ENCODE measurements around the gene ABI3.

The ABI3 gene

DNA sequence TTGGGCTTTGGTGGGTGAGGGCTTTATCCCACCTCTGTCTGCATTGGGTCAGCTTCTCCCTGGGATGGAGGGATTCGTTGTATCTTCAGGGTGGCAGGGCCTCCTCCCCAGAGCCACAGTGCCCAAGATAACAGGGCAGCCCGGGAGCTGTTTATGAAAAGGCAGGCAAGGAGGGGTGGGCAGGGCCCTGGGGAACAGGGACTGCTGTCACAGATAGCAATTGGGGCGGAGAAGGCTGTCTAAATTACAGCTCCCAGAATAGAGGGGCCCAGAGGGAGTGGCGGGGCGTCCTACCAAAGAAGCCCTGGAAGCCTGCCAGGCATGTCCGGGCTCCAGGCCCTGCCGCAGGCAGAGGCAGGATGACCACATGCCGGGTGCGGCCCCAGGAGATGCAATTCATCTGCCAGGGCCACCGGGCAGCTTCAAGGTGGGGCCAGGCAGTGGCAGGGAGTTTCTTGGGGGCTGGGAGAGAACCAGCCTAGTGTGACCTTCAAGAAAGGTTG, 38.8 kb downstream of the ABI3 start:
- no peak overlapping the region for H3K4me3 ChIP-seq (ENCODE audit: low read depth, low read length)
- in situ Hi-C loops (cut with HindIII; ENCODE audit: low pct_ligation_motif_present, low sequenced_read_pairs), result no loop called here
- no peak for DNase-seq
- H3K27me3 ChIP-seq (replicated peaks), result no peaks in the 10 kb centered on the region
- H3K36me3 ChIP-seq (replicated peaks), result no peaks in the 10 kb centered on the region
- TF ChIP-seq, protein P1, sequence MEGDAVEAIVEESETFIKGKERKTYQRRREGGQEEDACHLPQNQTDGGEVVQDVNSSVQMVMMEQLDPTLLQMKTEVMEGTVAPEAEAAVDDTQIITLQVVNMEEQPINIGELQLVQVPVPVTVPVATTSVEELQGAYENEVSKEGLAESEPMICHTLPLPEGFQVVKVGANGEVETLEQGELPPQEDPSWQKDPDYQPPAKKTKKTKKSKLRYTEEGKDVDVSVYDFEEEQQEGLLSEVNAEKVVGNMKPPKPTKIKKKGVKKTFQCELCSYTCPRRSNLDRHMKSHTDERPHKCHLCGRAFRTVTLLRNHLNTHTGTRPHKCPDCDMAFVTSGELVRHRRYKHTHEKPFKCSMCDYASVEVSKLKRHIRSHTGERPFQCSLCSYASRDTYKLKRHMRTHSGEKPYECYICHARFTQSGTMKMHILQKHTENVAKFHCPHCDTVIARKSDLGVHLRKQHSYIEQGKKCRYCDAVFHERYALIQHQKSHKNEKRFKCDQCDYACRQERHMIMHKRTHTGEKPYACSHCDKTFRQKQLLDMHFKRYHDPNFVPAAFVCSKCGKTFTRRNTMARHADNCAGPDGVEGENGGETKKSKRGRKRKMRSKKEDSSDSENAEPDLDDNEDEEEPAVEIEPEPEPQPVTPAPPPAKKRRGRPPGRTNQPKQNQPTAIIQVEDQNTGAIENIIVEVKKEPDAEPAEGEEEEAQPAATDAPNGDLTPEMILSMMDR (IDR thresholded peaks at IDR 0.05; ENCODE audit: low read depth, low read length, missing control alignments), result no peak
- H3K27ac ChIP-seq, result no peak overlapping the region

DNA sequence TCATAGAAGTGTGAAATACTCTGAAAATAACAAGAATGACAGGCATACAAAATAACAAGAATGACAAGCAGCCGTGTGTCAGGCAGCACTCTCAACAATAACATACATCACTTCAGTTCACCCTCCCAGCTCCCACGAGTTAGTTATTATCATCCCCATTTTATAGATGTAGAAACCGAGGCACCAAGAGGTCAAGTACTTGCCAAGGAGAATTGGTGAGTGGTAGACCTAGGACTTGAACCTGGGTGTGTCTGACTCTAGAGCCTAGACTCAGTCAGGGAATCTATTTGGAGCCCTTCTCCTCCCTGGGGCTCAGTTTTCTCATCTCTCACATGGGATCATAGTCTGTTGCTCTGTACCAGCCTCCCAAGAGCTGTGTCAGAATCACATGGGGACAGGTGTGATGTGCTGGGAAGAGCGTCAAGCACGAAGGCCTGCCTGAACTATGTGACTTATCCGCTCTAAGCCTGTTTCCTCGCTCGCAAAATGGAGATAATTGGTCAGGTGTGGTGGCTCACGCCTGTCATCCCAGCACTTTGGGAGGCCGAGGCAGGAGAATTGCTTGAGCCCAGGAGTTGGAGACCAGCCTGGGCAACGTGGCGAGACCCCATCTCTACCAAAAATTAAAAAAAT, 39.5 kb downstream of the ABI3 start:
- in situ Hi-C loops (cut with HindIII; ENCODE audit: low pct_ligation_motif_present, low sequenced_read_pairs), result no loop called here
- Histone ChIP-seq H3K27me3 (replicated peaks) (no peaks in the 10 kb centered on the region), H3K27ac (no peak overlapping the region), H3K36me3 (replicated peaks) (no peaks in the 10 kb centered on the region), H3K4me3 (ENCODE audit: low read depth, low read length) (no peak overlapping the region)
- TF ChIP-seq, protein P1 (IDR thresholded peaks at IDR 0.05; ENCODE audit: low read depth, low read length, missing control alignments), result no peak
- no peak for DNase-seq

DNA sequence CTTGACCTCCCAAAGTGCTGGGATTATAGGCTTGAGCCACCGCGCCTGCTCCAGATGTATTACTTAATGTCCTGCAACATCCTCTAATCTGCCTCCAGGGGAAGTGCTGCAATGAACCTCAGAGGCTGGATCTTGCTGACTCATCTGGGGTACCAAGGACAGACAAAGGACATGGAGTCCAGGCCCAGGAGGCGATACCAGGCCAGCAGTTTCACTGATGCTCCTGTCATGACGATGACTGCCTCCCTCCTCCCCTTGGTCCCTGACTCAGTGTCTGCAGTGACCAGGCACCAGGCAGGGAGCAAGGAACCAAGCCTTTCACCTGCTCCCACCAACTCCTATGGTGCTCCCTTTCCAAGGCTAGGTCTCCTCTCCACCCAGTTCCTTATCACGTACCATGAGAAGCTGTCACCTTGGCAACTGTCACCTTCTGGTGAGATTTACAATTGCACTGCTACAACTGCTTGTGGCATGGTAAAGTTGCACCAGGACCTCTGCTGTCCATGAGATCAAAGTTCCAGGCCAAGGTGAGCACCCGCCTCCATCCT, 41.7 kb downstream of the ABI3 start:
- H3K4me3 ChIP-seq (ENCODE audit: low read depth, low read length), result no peak overlapping the region
- no peaks in the 10 kb centered on the region for H3K27me3 ChIP-seq (replicated peaks)
- H3K27ac ChIP-seq, result no peak overlapping the region
- H3K36me3 ChIP-seq (replicated peaks), result no peaks in the 10 kb centered on the region
- in situ Hi-C loops (cut with HindIII; ENCODE audit: low pct_ligation_motif_present, low sequenced_read_pairs), result no loop called here
- TF ChIP-seq, protein P1 (IDR thresholded peaks at IDR 0.05; ENCODE audit: low read depth, low read length, missing control alignments), result no peak
- peak; percentile 7 for DNase-seq

DNA sequence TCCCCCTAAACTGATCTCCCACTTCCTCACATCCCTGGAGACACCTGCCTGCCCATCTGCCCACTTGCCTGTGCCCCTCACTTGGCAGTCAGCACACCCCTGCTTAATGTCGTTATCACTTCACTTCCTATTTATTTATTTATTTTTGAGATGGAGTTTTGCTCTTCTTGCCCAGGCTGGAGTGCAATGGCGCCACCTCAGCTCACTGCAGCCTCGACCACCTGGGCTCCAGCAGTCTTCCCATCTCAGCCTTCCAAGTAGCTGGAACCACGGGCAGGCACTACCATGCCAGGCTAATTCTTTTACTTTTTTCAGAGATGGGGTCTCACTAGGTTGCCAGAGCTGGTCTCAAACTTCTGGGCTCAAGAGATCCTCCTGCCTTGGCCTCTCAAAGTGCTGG, 43.6 kb downstream of the ABI3 start:
- no peaks in the 10 kb centered on the region for H3K36me3 ChIP-seq (replicated peaks)
- in situ Hi-C loops (cut with HindIII; ENCODE audit: low pct_ligation_motif_present, low sequenced_read_pairs), result no loop called here
- TF ChIP-seq, protein P1 (IDR thresholded peaks at IDR 0.05; ENCODE audit: low read depth, low read length, missing control alignments), result no peak
- no peak for DNase-seq
- H3K27me3 ChIP-seq (replicated peaks), result no peaks in the 10 kb centered on the region
- H3K4me3 ChIP-seq (ENCODE audit: low read depth, low read length), result no peak overlapping the region
- no peak overlapping the region for H3K27ac ChIP-seq

DNA sequence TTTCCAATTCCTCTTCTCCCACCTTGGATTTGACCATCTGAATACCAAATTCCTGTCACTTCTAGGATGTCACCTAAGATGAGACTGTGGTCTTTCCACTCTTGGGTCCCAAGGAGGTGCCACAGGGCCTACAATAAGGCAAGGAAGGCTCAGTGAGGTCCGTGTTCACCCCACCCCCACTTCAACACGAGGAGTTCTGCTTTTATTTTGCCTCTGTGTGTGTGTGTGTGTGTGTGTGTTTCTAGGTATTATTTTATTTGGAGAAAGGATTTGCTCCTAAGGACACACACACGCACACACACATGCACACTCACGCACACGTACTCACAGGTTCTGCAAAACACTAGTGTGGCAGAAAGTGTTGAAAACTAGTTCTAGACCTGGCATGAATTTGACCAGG, 44.6 kb downstream of the ABI3 start:
- TF ChIP-seq, protein P1 (IDR thresholded peaks at IDR 0.05; ENCODE audit: low read depth, low read length, missing control alignments), result no peak
- in situ Hi-C loops (cut with HindIII; ENCODE audit: low pct_ligation_motif_present, low sequenced_read_pairs), result no loop called here
- no peak overlapping the region for H3K4me3 ChIP-seq (ENCODE audit: low read depth, low read length)
- H3K27me3 ChIP-seq (replicated peaks), result no peaks in the 10 kb centered on the region
- no peaks in the 10 kb centered on the region for H3K36me3 ChIP-seq (replicated peaks)
- no peak overlapping the region for H3K27ac ChIP-seq
- no peak for DNase-seq

DNA sequence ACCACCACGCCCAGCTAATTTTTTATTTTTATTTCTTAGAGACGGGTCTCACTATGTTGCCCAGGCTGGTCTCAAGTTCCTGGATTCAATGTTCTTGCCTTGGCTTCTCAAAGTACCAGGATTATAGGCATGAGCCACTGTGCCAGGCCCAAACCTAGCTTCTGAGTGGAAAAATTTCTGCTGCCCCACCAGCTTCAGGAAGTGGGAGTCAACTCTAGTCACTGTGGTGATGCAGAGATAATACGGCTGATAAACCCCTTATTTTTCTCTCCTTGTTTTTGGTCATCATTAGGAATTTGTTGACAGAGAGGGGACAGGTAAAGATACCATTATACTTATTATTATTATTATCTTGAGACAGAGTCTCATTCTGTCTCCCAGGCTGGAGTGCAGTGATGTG, 47.9 kb downstream of the ABI3 start:
- TF ChIP-seq, protein P1 (IDR thresholded peaks at IDR 0.05; ENCODE audit: low read depth, low read length, missing control alignments), result no peak
- H3K27me3 ChIP-seq (replicated peaks), result no peaks in the 10 kb centered on the region
- H3K4me3 ChIP-seq (ENCODE audit: low read depth, low read length), result no peak overlapping the region
- in situ Hi-C loops (cut with HindIII; ENCODE audit: low pct_ligation_motif_present, low sequenced_read_pairs), result no loop called here
- H3K27ac ChIP-seq, result no peak overlapping the region
- no peaks in the 10 kb centered on the region for H3K36me3 ChIP-seq (replicated peaks)
- DNase-seq, result no peak
